ENCODE measurements around the gene CCL25. TPM values are rescaled to one million over a fixed set of nuclear protein-coding genes. Genes with fewer than 3 reads are reported as not detected.

CCL25 gene
- total RNA-seq, 1 donor from 2014 or later = not detected

DNA sequence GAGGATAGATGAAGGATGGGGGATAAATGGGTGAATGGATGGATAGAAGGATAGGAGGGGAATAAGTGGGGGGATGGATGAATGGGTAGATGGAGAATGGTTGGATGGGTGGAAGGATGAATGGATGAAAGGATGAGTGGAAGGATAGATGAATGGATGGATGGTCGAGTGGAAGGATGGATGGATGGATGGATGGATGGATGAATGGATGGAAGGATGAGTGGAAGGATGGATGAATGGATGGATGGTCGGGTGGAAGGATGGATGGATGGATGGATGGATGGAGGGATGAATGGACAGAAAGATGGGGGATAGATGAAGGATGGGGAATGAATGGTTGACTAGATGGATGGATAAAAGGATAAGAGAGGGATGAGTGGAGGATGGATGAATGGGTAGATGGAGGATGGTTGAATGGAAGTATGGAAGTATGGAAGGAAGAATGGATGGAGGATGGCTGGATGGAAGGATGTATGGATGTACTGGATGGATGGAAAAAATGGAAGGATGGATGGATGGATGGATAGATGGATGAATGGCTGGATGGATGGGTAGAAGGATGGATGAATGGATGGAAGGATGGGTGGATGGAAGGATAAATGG, 54.8 kb downstream of the CCL25 start:
- H3K27ac Mint-ChIP-seq = no peak overlapping the region
- no peaks in the 10 kb centered on the region for H3K36me3 ChIP-seq
- no peaks in the 10 kb centered on the region for H3K4me1 Mint-ChIP-seq
- H3K27me3 Mint-ChIP-seq (ENCODE audit: insufficient read depth, low read depth) = peaks cover 7% of the 10 kb centered on the region
- H3K36me3 Mint-ChIP-seq = peaks cover 7% of the 10 kb centered on the region
- no peaks in the 10 kb centered on the region for H3K9me3 ChIP-seq (ENCODE audit: low read depth)
- no peak overlapping the region for H3K4me2 ChIP-seq
- no peaks in the 10 kb centered on the region for H3K9me3 Mint-ChIP-seq
- TF ChIP-seq, protein P1, sequence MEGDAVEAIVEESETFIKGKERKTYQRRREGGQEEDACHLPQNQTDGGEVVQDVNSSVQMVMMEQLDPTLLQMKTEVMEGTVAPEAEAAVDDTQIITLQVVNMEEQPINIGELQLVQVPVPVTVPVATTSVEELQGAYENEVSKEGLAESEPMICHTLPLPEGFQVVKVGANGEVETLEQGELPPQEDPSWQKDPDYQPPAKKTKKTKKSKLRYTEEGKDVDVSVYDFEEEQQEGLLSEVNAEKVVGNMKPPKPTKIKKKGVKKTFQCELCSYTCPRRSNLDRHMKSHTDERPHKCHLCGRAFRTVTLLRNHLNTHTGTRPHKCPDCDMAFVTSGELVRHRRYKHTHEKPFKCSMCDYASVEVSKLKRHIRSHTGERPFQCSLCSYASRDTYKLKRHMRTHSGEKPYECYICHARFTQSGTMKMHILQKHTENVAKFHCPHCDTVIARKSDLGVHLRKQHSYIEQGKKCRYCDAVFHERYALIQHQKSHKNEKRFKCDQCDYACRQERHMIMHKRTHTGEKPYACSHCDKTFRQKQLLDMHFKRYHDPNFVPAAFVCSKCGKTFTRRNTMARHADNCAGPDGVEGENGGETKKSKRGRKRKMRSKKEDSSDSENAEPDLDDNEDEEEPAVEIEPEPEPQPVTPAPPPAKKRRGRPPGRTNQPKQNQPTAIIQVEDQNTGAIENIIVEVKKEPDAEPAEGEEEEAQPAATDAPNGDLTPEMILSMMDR (IDR thresholded peaks at IDR 0.05) = no peak
- no peak for TF ChIP-seq EZH2 (IDR thresholded peaks at IDR 0.05)
- TF ChIP-seq EZH2phosphoT487 (IDR thresholded peaks at IDR 0.05) = no peak
- H3K9ac ChIP-seq = no peak overlapping the region
- no peaks in the 10 kb centered on the region for H4K20me1 ChIP-seq (ENCODE audit: low read depth)
- H3K27ac ChIP-seq = no peak overlapping the region
- H2AFZ ChIP-seq (replicated peaks) = no peak overlapping the region
- H3K4me1 ChIP-seq = no peaks in the 10 kb centered on the region
- no peak for DNase-seq (ENCODE audit: low spot score)
- H3K4me3 ChIP-seq = no peak overlapping the region
- H3K4me3 Mint-ChIP-seq = no peak overlapping the region
- no peaks in the 10 kb centered on the region for H3K27me3 ChIP-seq
- no peaks in the 10 kb centered on the region for H3K79me2 ChIP-seq (ENCODE audit: low read depth)
- H3F3A ChIP-seq (ENCODE audit: low read depth) = no peaks in the 10 kb centered on the region

GRCh38 chr19:8108560-8109445, 56.2 kb downstream of the CCL25 start:
- no peaks in the 10 kb centered on the region for H3K9me3 ChIP-seq (ENCODE audit: low read depth)
- peaks cover 5% of the 10 kb centered on the region for H3K4me1 Mint-ChIP-seq
- H4K20me1 ChIP-seq (ENCODE audit: low read depth) = no peaks in the 10 kb centered on the region
- no peak overlapping the region for H2AFZ ChIP-seq (replicated peaks)
- H3F3A ChIP-seq (ENCODE audit: low read depth) = no peaks in the 10 kb centered on the region
- H3K27ac Mint-ChIP-seq = no peak overlapping the region
- no peak for DNase-seq (ENCODE audit: low spot score)
- peaks cover 5% of the 10 kb centered on the region for H3K27me3 Mint-ChIP-seq (ENCODE audit: insufficient read depth, low read depth)
- TF ChIP-seq EZH2 (IDR thresholded peaks at IDR 0.05) (no peak), EZH2phosphoT487 (IDR thresholded peaks at IDR 0.05) (no peak)
- TF ChIP-seq, protein P1 (IDR thresholded peaks at IDR 0.05) = no peak
- no peak overlapping the region for H3K4me3 ChIP-seq
- H3K36me3 Mint-ChIP-seq = peaks cover 9% of the 10 kb centered on the region
- H3K36me3 ChIP-seq = no peaks in the 10 kb centered on the region
- no peaks in the 10 kb centered on the region for H3K27me3 ChIP-seq
- no peak overlapping the region for H3K27ac ChIP-seq
- H3K79me2 ChIP-seq (ENCODE audit: low read depth) = no peaks in the 10 kb centered on the region
- H3K4me3 Mint-ChIP-seq = no peak overlapping the region
- H3K4me2 ChIP-seq = no peak overlapping the region
- H3K9ac ChIP-seq = no peak overlapping the region
- no peaks in the 10 kb centered on the region for H3K9me3 Mint-ChIP-seq
- H3K4me1 ChIP-seq = no peaks in the 10 kb centered on the region

GRCh38 chr19:8109455-8109854, 56.9 kb downstream of the CCL25 start:
- Histone ChIP-seq H3K4me1 (no peaks in the 10 kb centered on the region), H3K27ac (no peak overlapping the region), H4K20me1 (ENCODE audit: low read depth) (no peaks in the 10 kb centered on the region), H3K79me2 (ENCODE audit: low read depth) (no peaks in the 10 kb centered on the region), H3K4me2 (no peak overlapping the region), H3F3A (ENCODE audit: low read depth) (no peaks in the 10 kb centered on the region), H3K9me3 (ENCODE audit: low read depth) (no peaks in the 10 kb centered on the region), H2AFZ (replicated peaks) (no peak overlapping the region), H3K36me3 (no peaks in the 10 kb centered on the region), H3K27me3 (no peaks in the 10 kb centered on the region), H3K4me3 (no peak overlapping the region), H3K9ac (no peak overlapping the region)
- DNase-seq (ENCODE audit: low spot score) = no peak
- H3K4me3 Mint-ChIP-seq = no peak overlapping the region
- peaks cover 5% of the 10 kb centered on the region for H3K27me3 Mint-ChIP-seq (ENCODE audit: insufficient read depth, low read depth)
- no peaks in the 10 kb centered on the region for H3K9me3 Mint-ChIP-seq
- peaks cover 5% of the 10 kb centered on the region for H3K4me1 Mint-ChIP-seq
- H3K36me3 Mint-ChIP-seq = peaks cover 9% of the 10 kb centered on the region
- H3K27ac Mint-ChIP-seq = no peak overlapping the region
- TF ChIP-seq, protein P1 (IDR thresholded peaks at IDR 0.05) = no peak
- TF ChIP-seq EZH2phosphoT487 (IDR thresholded peaks at IDR 0.05) (no peak), EZH2 (IDR thresholded peaks at IDR 0.05) (no peak)
